GM15510 (cell line): ENCODE measurements around the gene AK8.

Source experiments
- POLR2A ChIP-seq: IDR thresholded peaks from 3 replicates; pipeline ENCODE4 v1.6.1; 2011; ENCODE audit warnings: borderline replicate concordance; ENCODE audit not compliant: insufficient read length; ENCODE audit errors: extremely low read depth

Gene AK8

DNA sequence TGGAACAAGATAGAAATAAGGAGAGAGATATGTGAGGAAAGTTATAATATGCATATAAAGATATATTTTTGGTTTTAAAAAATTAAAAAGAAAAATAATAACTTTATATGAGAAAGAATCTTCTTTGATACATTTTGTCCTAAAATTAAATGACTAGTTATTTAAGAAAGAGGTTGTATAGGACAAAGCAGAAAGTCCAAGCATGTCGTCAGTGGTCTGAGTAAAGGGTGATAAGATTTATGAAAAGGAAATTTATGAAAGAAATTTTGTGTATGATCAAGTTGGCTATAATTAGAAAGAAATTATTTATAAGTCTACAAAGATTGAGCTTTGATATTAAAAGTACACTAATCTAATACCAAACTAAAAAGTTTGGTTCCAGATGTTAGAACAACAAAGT is 175.8 kb downstream of the AK8 start:
- no peak for TF ChIP-seq POLR2A

- TF ChIP-seq POLR2A: no peak
Measured at GRCh38 chr9:132699956-132700355, 178.1 kb downstream of the AK8 start.

- no peak for TF ChIP-seq POLR2A
Measured at GRCh38 chr9:132698989-132699388, 179.1 kb downstream of the AK8 start.

GRCh38 chr9:132697230-132697629 is 180.9 kb downstream of the AK8 start:
- TF ChIP-seq POLR2A: no peak

GRCh38 chr9:132694144-132694543 is 183.9 kb downstream of the AK8 start:
- no peak for TF ChIP-seq POLR2A

DNA sequence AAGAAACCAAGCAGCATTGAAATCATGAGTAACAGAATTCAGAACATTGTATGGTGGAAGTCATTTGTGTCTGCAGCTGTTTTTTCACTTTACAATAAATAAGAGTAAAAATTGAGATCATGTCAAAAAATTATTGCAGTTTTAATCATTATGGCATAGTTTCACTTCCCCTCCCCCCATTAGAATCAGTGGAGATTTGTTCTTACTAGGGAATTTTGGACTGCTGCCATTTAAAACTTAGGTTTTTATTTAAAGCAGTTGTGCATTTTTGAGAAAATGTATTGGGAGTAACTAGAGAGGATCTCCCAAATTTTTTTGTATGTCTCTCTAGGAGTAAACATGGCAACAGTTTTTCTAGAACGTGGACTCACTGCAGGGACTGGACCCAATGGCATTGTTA is 187.4 kb downstream of the AK8 start:
- no peak for TF ChIP-seq POLR2A

- no peak for TF ChIP-seq POLR2A
Measured at GRCh38 chr9:132683873-132684272, 194.2 kb downstream of the AK8 start.

GRCh38 chr9:132681561-132681960 is 196.5 kb downstream of the AK8 start:
- TF ChIP-seq POLR2A: no peak

GRCh38 chr9:132679946-132680625 is 198.0 kb downstream of the AK8 start:
- no peak for TF ChIP-seq POLR2A

- TF ChIP-seq POLR2A: no peak
Measured at GRCh38 chr9:132677976-132678375, 200.1 kb downstream of the AK8 start.
